ENCODE measurements around the gene NEBL. TPM values are rescaled to one million over a fixed set of nuclear protein-coding genes. Genes with fewer than 3 reads are reported as not detected.

Gene NEBL
- total RNA-seq, 1 donor from 2014 or later, result 2.0 TPM

GRCh38 chr10:20916976-20917375, 19.9 kb upstream of the NEBL start:
- TF ChIP-seq, protein P1, sequence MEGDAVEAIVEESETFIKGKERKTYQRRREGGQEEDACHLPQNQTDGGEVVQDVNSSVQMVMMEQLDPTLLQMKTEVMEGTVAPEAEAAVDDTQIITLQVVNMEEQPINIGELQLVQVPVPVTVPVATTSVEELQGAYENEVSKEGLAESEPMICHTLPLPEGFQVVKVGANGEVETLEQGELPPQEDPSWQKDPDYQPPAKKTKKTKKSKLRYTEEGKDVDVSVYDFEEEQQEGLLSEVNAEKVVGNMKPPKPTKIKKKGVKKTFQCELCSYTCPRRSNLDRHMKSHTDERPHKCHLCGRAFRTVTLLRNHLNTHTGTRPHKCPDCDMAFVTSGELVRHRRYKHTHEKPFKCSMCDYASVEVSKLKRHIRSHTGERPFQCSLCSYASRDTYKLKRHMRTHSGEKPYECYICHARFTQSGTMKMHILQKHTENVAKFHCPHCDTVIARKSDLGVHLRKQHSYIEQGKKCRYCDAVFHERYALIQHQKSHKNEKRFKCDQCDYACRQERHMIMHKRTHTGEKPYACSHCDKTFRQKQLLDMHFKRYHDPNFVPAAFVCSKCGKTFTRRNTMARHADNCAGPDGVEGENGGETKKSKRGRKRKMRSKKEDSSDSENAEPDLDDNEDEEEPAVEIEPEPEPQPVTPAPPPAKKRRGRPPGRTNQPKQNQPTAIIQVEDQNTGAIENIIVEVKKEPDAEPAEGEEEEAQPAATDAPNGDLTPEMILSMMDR (IDR thresholded peaks at IDR 0.05), result no peak
- Mint-ChIP-seq H3K4me3 (ENCODE audit: unreplicated experiment) (no peak overlapping the region), H3K27me3 (ENCODE audit: low read depth) (peaks cover 6% of the 10 kb centered on the region), H3K9me3 (ENCODE audit: low read depth) (no peaks in the 10 kb centered on the region), H3K27ac (ENCODE audit: unreplicated experiment) (no peak overlapping the region), H3K4me1 (ENCODE audit: low read depth) (no peaks in the 10 kb centered on the region), H3K36me3 (ENCODE audit: low read depth) (no peaks in the 10 kb centered on the region)
- DNase-seq (ENCODE audit: low spot score), result no peak

GRCh38 chr10:20912969-20913368, 15.9 kb upstream of the NEBL start:
- Mint-ChIP-seq H3K4me3 (ENCODE audit: unreplicated experiment) (no peak overlapping the region), H3K27ac (ENCODE audit: unreplicated experiment) (no peak overlapping the region), H3K27me3 (ENCODE audit: low read depth) (peaks cover 10% of the 10 kb centered on the region), H3K9me3 (ENCODE audit: low read depth) (no peaks in the 10 kb centered on the region), H3K36me3 (ENCODE audit: low read depth) (no peaks in the 10 kb centered on the region), H3K4me1 (ENCODE audit: low read depth) (no peaks in the 10 kb centered on the region)
- TF ChIP-seq, protein P1 (IDR thresholded peaks at IDR 0.05), result no peak
- no peak for DNase-seq (ENCODE audit: low spot score)

DNA sequence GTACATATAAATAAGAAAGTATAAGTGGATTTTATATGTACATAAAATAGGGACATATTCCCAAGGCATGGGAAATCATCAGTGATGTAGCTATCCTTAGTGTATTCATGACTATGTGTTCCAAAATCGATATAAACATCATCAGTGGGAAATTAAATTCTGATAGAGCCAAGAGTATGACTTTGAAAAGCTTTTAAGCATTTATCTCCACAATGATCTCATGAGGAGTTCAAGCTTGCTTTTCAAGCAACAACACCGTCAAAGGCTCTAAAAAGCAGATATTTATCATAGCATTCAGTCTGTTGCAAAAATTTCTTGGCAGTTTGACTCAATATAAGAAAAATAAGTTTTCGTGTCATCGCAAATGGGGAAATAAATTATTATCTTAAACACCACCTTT, 14.5 kb upstream of the NEBL start:
- H3K4me1 Mint-ChIP-seq (ENCODE audit: low read depth), result no peaks in the 10 kb centered on the region
- H3K9me3 Mint-ChIP-seq (ENCODE audit: low read depth), result no peaks in the 10 kb centered on the region
- no peak overlapping the region for H3K27ac Mint-ChIP-seq (ENCODE audit: unreplicated experiment)
- no peak for DNase-seq (ENCODE audit: low spot score)
- H3K27me3 Mint-ChIP-seq (ENCODE audit: low read depth), result peaks cover 10% of the 10 kb centered on the region
- H3K4me3 Mint-ChIP-seq (ENCODE audit: unreplicated experiment), result no peak overlapping the region
- H3K36me3 Mint-ChIP-seq (ENCODE audit: low read depth), result no peaks in the 10 kb centered on the region
- TF ChIP-seq, protein P1 (IDR thresholded peaks at IDR 0.05), result no peak

DNA sequence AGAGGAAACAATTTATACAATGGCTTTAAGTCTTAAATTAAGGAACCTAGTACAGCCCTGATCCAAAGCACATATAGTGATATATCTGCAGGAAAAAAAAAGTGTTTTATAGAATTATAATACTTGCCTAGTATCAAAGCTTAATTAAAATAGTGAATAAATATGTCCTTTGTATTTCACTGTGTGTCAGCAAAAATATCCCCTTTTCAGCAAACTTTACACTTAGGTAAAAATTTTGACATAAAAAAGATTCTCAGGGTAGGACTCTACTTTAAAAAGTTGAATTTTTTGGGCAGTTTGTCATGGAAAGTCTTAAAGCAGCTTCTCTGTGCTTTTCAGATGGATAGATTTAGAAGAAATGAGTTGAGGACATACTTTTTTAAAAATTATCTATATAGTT, 12.7 kb upstream of the NEBL start:
- no peak for DNase-seq (ENCODE audit: low spot score)
- Mint-ChIP-seq H3K4me1 (ENCODE audit: low read depth) (no peaks in the 10 kb centered on the region), H3K27ac (ENCODE audit: unreplicated experiment) (no peak overlapping the region), H3K36me3 (ENCODE audit: low read depth) (no peaks in the 10 kb centered on the region), H3K9me3 (ENCODE audit: low read depth) (peaks cover 5% of the 10 kb centered on the region), H3K4me3 (ENCODE audit: unreplicated experiment) (no peak overlapping the region), H3K27me3 (ENCODE audit: low read depth) (peaks cover 12% of the 10 kb centered on the region)
- TF ChIP-seq, protein P1 (IDR thresholded peaks at IDR 0.05), result no peak

DNA sequence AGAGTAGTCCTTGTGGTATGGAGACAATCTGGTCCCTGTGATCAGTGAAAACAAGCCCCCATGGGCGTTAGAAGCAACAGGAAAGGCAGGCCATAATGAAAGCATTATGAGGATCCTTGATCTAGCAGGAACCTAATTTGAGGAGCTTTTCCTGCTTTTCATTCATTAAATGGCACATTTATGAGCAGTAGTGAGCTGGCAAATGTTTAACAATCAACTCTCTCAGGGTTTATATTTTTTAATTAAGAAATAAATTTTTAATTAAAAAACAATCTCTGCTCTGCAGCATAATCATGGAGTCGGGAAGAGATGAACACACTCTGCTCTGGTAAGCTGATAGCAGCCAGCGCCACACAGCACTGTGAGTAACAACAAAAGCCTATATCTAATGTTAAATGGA, 11.3 kb upstream of the NEBL start:
- Mint-ChIP-seq H3K4me1 (ENCODE audit: low read depth) (no peaks in the 10 kb centered on the region), H3K36me3 (ENCODE audit: low read depth) (no peaks in the 10 kb centered on the region), H3K9me3 (ENCODE audit: low read depth) (peaks cover 7% of the 10 kb centered on the region), H3K27me3 (ENCODE audit: low read depth) (peaks cover 8% of the 10 kb centered on the region), H3K4me3 (ENCODE audit: unreplicated experiment) (no peak overlapping the region), H3K27ac (ENCODE audit: unreplicated experiment) (no peak overlapping the region)
- DNase-seq (ENCODE audit: low spot score), result no peak
- TF ChIP-seq, protein P1 (IDR thresholded peaks at IDR 0.05), result no peak

Measured in chondrocyte (in vitro differentiated cells).